GM18519 (cell line): ENCODE results near the gene NDUFV1.
"Not testable (repeated sequence)": the region's sequence is repeated elsewhere in the genome, so short reads cannot be mapped to it uniquely, and the experiment has no call there.

Experiments
- ATAC-seq: cut with Tn5 transposase; IDR thresholded peaks from one replicate; pipeline ENCODE4 v1.9.1; 2021; ENCODE audit warnings: mild to moderate bottlenecking, moderate library complexity; ENCODE audit not compliant: unreplicated experiment, low FRiP score

Gene NDUFV1

DNA sequence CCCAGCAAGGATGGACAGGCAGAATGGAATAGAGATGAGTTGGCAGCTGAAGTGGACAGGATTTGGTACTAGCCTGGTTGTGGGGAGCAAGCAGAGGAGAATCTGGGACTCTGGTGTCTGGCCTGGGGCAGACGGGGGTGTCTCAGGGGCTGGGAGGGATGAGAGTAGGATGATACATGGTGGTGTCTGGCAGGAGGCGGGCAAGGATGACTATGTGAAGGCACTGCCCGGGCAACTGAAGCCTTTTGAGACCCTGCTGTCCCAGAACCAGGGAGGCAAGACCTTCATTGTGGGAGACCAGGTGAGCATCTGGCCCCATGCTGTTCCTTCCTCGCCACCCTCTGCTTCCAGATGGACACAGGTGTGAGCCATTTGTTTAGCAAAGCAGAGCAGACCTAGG is 20.8 kb upstream of the NDUFV1 start:
- no peak for ATAC-seq

DNA sequence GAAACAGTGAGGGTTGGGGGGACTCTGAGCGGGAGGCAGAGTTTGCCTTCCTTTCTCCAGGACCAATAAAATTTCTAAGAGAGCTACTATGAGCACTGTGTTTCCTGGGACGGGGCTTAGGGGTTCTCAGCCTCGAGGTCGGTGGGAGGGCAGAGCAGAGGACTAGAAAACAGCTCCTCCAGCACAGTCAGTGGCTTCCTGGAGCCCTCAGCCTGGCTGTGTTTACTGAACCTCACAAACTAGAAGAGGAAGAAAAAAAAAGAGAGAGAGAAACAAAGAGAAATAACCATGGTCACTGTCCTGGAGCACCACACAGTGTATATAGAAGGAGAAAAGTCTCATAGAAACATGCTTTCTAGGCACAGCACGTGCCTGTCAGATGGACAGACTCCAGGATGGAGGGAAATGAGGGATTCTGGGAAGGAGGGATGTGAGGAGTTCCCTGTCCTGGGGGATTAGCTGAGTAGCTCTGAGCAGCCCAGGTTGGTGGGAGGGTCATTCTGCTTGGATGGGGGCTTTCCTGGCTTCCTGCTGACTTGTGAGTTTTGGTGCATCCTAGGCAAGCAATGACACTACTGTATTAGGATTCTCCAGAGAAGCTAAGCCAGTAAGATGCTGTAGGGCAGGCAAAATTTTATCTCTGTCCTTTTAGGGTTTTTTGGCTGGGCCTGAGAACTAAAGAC is 20.0 kb upstream of the NDUFV1 start:
- no peak for ATAC-seq

DNA sequence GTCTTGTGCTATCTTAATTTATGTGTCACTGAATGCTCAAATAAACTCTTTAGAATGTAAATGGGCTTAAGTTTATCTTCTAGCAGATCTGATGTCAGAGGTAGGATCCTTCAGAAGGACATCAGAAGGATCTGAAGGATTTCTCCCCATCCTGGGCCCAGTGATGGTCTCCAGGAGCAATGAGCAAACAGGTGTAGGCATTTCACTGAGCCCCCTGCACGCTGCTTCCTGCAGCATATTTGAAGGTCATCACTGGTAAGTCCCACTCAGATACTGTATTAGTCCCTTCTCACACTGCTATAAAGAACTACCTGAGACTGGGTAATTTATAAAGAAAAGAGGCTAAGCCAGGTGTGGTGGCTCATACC is 18.6 kb upstream of the NDUFV1 start:
- no peak for ATAC-seq

DNA sequence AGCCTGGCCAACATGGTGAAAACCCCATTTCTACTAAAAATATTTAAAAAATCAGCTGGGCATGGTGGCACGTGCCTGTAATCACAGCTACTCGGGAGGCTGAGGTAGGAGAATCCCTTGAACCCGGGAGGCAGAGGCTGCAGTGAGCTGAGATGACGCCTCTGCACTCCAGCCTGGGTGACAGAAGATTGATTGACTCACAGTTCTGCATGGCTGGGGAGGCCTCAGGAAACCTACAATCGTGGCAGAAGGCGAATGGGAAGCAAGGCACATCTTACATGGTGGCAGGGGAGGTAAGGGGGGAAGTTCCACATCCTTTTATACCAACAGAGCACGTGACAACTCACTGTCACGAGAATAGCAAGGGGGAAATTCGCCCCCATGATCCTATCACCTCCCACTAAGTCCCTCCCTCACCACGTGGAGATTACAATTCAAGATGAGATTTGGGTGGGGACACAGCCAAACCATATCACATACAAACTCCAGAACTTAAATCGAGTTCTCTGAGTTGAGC is 17.8 kb upstream of the NDUFV1 start:
- ATAC-seq = not testable (repeated sequence)

DNA sequence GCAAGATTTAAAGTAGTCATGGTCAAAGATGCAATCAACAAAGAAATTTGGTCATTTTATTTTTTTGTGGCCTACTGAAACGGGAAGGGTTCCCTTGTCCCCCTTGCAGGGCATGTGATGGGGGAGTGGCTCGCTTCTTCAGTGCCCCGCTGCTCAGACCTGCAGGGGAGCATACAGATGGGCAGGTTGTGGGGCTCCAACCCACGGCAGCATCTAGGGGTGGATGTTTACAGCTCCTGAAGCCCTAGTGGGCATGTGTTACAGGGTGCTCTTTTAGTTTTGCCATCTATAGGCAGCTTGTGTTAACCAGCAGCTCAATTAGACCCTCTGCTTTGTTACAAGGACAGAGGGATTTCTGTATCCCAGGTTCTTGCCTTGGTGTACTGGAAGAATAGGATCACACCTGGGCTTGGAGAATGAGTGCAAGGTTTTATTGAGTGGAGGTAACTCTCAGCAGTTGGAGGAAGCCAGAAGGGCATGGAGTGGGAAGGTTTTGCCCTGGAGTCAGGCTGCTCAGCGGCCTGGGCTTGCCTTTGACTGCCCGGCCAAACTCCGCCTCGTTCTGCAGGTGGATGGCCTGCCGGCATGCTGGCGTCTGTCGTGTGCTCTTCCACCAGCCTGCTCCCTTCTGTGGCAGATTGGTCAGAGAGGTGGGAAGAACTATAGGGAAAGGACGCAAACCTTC is 13.7 kb upstream of the NDUFV1 start:
- ATAC-seq = no peak

DNA sequence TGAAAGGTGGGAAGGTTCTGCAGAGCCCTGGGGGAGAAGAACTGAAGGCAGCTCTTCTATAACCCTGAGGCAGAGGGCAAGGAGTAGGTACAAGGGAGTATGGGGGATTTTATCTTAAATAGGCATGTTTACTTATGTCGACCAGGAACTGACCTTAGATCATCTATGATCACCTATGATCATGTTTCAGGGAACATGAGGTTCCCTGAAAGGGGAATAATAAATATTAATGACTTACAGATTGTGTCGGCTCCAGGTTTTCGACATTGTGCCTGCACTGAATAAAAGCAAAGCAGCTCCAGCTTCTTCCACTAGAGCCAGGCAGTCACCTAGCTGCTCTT is 13.2 kb upstream of the NDUFV1 start:
- ATAC-seq = no peak

DNA sequence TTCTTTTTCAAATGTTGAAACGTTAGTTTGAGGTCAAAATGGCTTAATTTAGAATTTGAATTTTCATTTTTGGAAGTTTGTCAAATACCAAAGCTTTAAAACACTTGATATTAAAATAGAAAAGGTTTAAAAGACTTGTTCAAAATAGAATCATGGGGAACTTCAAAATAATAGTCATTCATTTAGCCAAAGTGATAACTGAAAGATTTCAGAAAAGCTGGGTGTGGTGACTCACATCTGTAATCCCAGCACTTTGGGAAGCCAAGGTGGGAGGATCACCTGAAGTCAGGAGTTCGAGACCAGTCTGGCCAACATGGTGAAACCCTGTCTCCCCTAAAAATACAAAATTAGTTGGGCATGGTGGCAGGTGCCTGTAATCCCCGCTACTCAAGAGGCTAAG is 12.3 kb upstream of the NDUFV1 start:
- ATAC-seq = no peak

DNA sequence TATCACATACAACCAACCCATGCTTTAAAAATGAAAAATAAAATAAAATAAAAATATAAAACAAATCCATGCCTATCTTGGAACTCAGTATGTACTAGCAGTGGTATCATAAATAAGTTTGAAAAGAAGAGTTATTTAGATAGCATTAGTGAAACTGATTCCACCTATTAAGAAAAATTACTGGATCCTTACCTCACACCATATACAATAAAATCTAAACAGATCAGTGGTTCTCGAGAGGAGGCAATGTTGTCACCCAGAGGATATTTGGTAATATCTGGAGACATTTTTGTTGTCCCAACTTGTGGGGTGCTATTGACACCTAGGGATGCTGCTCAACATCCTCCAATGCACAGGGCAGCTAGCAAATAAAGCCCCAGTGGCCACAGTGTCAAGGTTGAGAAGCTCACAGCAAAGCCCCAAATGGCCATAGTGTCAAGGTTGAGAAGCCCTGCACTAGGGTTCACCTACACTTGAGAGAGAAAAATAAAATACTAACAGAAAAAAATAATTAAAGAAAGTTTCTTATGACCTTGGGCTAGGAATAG is 9.9 kb upstream of the NDUFV1 start:
- no peak for ATAC-seq

DNA sequence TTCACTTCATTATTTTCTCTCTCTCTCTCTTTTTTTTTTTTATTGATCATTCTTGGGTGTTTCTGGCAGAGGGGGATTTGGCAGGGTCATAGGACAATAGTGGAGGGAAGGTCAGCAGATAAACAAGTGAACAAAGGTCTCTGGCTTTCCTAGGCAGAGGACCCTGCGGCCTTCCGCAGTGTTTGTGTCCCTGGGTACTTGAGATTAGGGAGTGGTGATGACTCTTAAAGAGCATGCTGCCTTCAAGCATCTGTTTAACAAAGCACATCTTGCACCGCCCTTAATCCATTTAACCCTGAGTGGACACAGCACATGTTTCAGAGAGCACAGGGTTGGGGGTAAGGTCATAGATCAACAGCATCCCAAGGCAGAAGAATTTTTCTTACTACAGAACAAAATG is 9.3 kb upstream of the NDUFV1 start:
- not testable (repeated sequence) for ATAC-seq

DNA sequence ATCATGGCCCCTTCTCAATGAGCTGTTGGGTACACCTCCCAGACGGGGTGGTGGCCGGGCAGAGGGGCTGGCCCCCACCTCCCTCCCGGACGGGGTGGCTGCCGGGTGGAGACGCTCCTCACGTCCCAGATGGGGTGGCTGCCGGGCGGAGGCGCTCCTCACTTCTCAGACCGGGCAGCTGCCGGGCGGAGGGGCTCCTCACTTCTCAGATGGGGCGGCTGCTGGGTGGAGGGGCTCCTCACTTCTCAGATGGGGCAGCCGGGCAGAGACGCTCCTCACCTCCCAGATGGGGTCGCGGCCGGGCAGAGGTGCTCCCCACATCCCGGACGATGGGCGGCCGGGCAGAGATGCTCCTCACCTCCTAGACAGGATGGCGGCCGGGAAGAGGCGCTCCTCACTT is 8.8 kb upstream of the NDUFV1 start:
- ATAC-seq = not testable (repeated sequence)

DNA sequence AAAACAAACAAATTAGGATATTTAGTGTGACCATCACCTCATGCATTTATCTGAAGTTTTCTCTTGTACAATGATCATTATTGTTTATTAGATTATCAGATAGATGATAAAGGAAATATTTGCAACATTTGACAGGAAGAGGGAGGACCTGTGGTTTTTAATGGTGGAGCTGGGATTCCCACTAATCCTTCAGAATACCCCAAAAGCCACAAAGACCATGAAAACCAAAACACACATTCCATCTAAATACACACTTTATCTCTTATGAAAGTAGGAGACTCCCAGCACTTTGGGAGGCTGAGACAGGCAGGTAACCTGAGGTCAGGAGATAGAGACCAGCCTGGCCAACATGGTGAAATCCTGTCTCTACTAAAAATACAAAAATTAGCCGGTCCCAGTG is 7.6 kb upstream of the NDUFV1 start:
- ATAC-seq = no peak

DNA sequence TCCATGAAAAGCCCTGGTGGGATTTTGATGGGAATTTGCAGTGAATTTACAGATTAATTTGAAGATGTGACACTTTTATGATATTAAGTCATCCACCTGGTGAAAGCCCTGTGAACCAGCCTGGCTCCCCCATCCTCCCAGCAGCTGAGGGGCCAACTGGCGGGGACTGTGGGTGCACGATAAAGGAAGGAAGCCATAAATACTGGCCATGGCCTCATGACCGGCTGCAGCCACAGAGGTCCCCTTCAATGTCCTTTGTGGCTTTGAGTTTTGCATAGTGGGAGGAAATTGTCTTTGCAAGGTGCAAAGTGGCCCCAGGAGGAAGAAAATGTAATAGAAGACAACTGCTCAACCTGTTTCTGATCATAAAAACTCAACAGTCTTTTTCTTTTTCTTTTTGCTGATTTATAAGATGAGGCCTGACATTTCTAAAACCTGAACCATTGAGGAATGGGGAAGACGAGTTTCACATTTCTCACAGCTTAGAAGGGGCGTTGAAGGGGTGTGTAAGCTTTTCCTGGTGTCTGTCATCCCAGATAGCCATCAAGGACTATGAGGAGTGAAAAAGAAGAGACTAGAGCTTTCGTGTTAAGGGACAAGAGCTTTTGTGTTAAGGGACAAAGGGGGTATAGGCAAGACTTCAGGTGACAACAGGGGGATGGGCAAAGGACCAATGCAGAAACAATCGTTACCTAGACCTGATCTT is 6.3 kb upstream of the NDUFV1 start:
- no peak for ATAC-seq

DNA sequence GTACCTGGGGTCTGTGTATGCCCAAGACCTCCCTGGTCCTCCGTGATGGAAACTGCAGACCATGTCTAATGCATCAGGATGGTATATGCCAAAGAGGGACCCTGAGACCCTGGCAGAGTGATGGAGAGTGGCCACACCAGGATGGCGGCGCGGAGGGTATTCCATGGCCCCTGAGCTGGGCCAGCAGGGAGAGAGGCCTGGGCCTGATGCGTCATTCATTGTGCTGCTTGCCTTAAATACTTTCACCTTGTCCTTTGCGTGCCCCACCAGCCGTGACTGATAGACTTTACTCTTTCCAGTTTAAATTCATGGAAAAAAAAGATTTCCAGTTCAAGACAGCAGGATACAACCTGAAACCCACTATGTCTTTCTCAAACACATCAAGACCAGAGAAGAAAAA is 5.6 kb upstream of the NDUFV1 start:
- no peak for ATAC-seq

DNA sequence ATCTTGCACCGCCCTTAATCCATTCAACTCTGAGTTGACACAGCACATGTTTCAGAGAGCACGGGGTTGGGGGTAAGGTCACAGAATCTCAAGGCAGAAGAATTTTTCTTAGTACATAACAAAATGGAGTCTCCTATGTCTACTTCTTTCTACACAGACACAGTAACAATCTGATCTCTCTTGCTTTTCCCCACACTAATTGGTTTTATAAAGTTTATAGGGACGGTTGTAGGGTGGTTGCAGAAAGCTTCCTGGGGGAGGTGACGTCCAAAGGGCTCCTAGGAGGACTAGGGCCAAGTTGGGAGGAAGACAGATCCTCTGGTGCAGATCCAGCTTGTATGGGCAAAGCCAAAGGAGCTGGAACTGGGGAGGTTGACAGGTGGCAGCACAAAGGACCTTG is 2.6 kb upstream of the NDUFV1 start:
- not testable (repeated sequence) for ATAC-seq

DNA sequence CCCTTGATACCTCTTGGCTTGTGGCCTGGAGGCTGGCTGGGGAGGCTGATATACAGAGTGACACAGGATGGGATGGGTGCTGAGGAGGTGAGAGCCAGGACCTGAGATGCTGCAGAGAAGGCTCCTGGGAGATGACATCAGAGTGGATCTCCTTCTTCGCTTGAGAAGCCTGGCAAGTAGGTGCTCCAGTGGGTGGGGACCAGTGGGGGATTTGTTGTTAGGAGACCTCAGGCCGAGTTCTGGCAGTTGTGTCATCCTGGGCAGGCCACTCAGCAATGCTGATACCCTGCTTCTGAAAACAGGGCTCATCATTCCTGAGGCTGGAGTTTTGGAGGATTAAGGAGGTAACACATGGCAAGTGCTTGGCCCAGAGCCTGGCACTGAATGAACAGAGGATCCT is 1.9 kb upstream of the NDUFV1 start:
- ATAC-seq = no peak

DNA sequence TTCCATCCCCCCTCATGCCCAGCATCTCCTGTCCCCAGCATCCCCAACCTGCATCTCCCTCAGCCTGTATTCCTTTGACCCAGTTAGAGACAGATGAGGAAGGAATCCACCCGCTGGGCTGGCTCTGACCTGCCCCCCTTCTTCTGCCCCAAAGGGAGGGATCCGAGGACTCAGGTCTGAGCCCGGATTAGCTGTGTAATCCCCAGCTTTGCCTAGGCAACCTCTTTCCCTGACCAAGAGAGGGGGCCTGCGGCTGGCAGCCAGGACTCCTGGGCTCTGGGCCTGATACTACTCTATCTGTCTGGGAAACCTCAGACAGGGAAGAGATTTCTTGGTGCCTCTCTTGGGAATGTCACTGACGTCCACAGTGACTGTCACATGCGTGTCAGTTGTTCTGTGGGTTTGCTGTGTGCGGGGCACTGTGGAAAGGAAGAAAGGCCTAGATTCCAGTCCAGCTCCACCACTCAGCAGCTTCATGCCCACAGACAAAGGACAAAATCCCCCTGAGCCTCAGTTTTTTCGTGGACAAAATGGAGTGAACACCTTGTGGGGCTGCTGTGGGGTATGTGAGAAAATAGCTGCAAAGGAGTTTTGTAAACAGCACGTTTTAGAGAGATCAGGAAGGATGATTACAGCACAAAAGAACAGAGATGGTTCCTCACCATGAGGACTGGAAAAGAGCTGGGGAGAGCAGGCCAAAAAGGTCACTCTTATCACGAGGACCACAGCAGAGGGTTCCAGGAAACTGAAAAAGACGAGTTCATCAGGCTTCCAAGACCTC is 1.3 kb upstream of the NDUFV1 start:
- no peak for ATAC-seq

DNA sequence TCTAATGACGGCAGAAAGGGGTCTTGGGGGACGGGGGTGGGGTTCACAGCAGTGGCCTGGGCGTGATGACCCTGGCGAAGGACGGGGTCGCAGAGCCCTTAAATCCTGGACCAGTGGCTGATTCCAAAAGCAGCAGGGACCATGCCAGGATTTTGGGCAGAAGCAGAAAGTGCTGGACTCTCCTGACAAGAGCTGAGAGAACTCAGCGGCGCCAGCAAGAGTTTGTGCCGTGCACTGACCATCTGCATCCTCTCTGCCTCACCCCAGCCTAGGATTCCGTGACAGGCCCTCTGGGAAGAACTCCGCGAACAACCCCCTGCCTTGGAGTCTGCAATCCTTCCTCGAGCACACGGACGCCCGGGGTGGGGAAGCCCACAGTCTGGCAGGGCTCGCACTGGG is 644 bp upstream of the NDUFV1 start:
- no peak for ATAC-seq

DNA sequence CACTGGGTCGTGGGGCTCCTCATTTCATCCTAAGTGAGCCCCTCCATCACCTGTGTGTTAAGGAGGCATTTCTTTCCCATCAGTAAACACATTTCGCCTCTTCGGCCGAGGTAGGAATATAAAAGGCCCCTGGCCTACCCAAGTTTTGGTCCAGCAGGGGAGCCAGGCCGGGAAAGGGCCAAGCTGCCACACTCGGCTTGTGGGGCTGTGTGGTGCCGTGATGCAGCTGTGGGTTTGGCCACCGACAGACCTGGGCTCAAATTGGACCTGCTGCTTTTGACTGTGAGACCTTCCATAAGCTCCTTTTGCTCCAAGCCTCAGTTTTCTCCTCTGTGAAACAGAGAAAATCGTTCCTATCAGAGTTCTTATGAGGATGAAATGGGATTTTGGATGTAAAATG is 771 bp downstream of the NDUFV1 start:
- ATAC-seq = no peak

DNA sequence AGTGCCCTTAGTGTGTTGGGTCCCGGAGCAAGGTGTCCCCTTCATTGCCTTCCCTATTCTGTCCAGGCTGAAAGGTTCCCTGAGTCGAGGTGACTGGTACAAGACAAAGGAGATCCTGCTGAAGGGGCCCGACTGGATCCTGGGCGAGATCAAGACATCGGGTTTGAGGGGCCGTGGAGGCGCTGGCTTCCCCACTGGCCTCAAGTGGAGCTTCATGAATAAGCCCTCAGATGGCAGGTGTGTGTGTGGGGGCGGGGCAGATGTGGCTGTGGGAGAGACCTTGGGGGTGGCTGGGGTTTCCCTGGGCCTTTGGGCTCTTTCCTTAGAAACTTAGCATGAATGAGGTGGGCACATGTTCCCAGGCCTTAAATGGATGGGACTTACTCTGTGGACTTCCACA is 1.8 kb downstream of the NDUFV1 start:
- no peak for ATAC-seq

DNA sequence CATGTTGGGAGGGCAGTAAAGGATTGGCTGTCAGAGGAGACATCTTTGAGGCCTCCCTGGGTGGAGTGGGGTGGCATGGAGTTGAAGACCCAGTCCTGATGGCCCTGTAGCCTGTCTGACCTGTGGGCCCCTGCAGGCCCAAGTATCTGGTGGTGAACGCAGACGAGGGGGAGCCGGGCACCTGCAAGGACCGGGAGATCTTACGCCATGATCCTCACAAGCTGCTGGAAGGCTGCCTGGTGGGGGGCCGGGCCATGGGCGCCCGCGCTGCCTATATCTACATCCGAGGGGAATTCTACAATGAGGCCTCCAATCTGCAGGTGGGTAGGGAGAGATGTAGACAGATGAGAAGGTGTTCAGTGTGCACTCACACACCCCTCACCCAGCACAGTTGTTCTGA is 2.6 kb downstream of the NDUFV1 start:
- no peak for ATAC-seq
